Measurements from ENCODE around the gene RBFOX2.

The RBFOX2 gene

GRCh38 chr22:35754761-35755160 lies 273.9 kb downstream of the RBFOX2 start:
- no peak overlapping the region for H3K4me3 ChIP-seq (ENCODE audit: low read depth, low read length)
- TF ChIP-seq MAX (IDR thresholded peaks at IDR 0.05; ENCODE audit: low read depth, low read length) (no peak), POLR2A (IDR thresholded peaks at IDR 0.05; ENCODE audit: extremely low read depth, insufficient read length) (no peak), MYC (IDR thresholded peaks at IDR 0.05; ENCODE audit: low read depth, low read length) (no peak)
- TF ChIP-seq, protein P1, sequence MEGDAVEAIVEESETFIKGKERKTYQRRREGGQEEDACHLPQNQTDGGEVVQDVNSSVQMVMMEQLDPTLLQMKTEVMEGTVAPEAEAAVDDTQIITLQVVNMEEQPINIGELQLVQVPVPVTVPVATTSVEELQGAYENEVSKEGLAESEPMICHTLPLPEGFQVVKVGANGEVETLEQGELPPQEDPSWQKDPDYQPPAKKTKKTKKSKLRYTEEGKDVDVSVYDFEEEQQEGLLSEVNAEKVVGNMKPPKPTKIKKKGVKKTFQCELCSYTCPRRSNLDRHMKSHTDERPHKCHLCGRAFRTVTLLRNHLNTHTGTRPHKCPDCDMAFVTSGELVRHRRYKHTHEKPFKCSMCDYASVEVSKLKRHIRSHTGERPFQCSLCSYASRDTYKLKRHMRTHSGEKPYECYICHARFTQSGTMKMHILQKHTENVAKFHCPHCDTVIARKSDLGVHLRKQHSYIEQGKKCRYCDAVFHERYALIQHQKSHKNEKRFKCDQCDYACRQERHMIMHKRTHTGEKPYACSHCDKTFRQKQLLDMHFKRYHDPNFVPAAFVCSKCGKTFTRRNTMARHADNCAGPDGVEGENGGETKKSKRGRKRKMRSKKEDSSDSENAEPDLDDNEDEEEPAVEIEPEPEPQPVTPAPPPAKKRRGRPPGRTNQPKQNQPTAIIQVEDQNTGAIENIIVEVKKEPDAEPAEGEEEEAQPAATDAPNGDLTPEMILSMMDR (IDR thresholded peaks at IDR 0.05; ENCODE audit: low read depth, low read length) = no peak
- DNase-seq (ENCODE audit: low read depth) = no peak

- no peak overlapping the region for H3K4me3 ChIP-seq (ENCODE audit: low read depth, low read length)
- DNase-seq (ENCODE audit: low read depth) = no peak
- TF ChIP-seq, protein P1 (IDR thresholded peaks at IDR 0.05; ENCODE audit: low read depth, low read length) = no peak
- TF ChIP-seq MYC (IDR thresholded peaks at IDR 0.05; ENCODE audit: low read depth, low read length) = no peak
Observed at GRCh38 chr22:35752863-35753189, 275.8 kb downstream of the RBFOX2 start.

DNA sequence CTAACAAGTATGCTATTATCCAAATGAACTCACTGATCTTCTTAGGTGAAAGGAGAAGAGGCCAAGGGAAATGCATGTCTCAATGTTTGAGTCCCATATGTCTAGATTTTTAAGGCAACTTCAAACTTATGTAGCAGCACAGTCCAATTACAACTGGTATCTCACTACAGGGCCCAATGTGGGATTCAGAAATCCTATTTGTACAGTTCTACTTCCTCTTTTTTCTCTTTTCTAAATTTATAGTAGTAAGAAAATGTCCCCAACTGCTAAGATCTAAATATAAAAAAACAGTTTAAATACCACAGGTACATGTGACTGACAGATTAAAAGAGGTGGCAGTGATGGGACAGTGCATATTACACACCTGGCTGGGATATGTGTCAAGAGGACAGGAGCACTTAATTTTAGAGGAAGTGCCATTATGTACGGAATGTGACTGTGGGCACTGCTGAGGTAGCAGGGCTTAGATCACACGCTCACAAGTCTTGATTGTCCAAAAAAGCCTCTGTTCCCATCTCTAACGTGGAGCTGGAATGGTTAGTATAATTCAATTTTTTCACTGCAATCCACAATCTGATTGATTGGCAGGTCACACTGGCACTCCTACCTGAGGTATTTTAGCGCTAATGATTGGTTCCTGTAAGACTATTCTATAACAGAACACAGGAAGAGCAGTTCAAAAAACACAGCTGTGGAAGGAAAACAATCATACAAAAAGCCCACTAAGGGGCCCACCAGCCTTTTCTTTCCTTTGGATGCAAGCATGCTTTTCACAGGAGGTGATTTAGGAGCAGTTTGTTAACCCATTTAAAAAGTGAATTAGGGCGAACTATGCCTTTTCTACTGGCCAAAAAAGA lies 276.4 kb downstream of the RBFOX2 start:
- peak; percentile 13 for DNase-seq (ENCODE audit: low read depth)
- TF ChIP-seq, protein P1 (IDR thresholded peaks at IDR 0.05; ENCODE audit: low read depth, low read length) = no peak
- TF ChIP-seq POLR2A (IDR thresholded peaks at IDR 0.05; ENCODE audit: extremely low read depth, insufficient read length) = no peak
- TF ChIP-seq MYC (IDR thresholded peaks at IDR 0.05; ENCODE audit: low read depth, low read length) = no peak
- TF ChIP-seq MAX (IDR thresholded peaks at IDR 0.05; ENCODE audit: low read depth, low read length) = no peak
- no peak overlapping the region for H3K4me3 ChIP-seq (ENCODE audit: low read depth, low read length)

DNA sequence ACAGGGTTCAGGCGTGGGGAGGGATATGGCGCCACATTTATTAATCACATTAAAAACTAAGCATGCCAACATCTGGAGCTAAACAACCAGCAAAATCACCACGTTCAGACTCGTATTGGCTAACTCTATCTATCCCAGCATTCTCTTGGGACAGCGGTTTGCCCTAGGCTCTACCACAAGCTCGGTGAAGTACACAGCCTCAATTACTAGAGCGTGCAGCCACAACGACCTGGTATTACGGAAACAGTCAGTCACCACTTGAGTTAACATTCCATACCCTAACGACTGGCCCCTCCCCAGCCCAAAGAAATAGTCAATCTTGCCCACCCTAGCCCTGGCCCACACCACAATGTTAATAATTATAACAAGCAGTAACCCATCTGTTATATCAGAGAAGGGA lies 278.8 kb downstream of the RBFOX2 start:
- peak; percentile 88 for DNase-seq (ENCODE audit: low read depth)
- no peak overlapping the region for H3K4me3 ChIP-seq (ENCODE audit: low read depth, low read length)
- TF ChIP-seq POLR2A (IDR thresholded peaks at IDR 0.05; ENCODE audit: extremely low read depth, insufficient read length) (no peak), MYC (IDR thresholded peaks at IDR 0.05; ENCODE audit: low read depth, low read length) (no peak), MAX (IDR thresholded peaks at IDR 0.05; ENCODE audit: low read depth, low read length) (no peak)
- TF ChIP-seq, protein P1 (IDR thresholded peaks at IDR 0.05; ENCODE audit: low read depth, low read length) = no peak

GRCh38 chr22:35746946-35747703 lies 281.5 kb downstream of the RBFOX2 start:
- TF ChIP-seq POLR2A (IDR thresholded peaks at IDR 0.05; ENCODE audit: extremely low read depth, insufficient read length) (no peak), MYC (IDR thresholded peaks at IDR 0.05; ENCODE audit: low read depth, low read length) (no peak), MAX (IDR thresholded peaks at IDR 0.05; ENCODE audit: low read depth, low read length) (no peak)
- TF ChIP-seq, protein P1 (IDR thresholded peaks at IDR 0.05; ENCODE audit: low read depth, low read length) = no peak
- H3K4me3 ChIP-seq (ENCODE audit: low read depth, low read length) = no peak overlapping the region
- no peak for DNase-seq (ENCODE audit: low read depth)
